NCI-H187 (cell line): Measurements from ENCODE around the gene MTAP.

Source experiments
- DNase-seq, 2 experiments: peaks; one replicate each; lab custom pipeline; 2025; lab: John Stamatoyannopoulos, UW

Gene MTAP

DNA sequence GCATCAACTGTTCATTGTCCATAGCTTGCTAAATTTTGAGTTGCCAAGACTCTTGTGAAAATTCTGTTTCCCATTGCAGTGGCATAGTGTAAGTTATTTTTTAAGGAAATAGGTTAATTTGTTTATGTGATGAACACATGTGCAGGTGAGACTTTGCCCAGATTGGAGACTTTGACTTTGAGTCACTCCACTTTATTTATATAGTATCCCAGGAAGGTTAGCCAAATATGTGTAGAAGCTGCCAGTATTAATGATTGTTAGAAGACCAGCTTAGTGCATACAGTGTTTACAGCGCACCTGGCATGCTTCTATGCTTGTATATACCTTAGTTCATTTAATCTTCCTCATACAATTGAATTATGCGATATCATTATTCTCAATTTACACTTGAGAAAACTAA lies 51.0 kb downstream of the MTAP start:
- DNase-seq: no peak

GRCh38 chr9:21854119-21854518 lies 51.7 kb downstream of the MTAP start:
- no peak for DNase-seq

DNA sequence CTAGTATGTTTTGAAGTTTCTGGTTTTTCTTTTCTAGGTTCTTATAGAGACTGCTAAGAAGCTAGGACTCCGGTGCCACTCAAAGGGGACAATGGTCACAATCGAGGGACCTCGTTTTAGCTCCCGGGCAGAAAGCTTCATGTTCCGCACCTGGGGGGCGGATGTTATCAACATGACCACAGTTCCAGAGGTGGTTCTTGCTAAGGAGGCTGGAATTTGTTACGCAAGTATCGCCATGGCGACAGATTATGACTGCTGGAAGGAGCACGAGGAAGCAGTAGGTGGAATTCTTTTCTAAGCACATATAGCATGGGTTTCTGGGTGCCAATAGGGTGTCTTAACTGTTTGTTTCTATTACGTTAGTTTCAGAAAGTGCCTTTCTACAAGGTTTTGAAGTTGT lies 52.2 kb downstream of the MTAP start:
- DNase-seq: no peak

DNA sequence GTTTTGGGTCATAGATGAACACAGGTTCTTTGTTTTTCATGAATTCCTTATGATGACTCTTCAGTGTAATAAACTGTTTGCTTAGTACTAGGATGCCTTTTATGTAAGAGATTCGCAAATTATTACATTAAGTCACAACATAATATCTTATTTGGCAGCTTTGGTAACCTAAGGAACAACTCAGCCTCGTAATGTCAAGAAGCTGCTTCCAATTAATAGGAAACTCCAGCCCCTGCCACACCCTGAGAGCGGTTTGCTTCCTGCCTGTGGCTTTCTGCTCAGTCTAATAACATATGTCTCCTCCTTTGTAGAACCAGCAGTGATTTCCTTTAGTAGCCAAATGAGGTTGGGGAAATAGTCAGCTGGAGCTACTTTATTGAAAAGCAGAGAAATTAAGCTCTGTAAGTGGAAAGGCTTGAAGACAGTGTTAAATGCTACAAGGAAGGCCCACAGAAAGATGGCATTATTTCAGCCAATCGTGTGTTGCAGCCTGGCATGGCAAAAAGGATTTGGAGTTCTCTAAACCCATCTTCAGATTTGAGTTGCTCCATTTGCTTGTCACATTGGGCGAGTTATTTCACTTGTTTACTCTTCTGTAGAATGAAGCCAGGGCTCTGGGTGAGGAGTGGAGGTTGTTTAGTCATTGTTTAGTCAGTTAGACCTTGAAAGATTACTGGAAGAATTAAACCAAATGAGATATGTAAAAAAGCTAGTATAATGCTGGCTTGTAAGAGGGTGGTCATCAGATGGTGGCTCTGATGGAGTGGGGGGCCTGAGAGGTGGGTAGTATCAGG lies 54.1 kb downstream of the MTAP start:
- DNase-seq: no peak

DNA sequence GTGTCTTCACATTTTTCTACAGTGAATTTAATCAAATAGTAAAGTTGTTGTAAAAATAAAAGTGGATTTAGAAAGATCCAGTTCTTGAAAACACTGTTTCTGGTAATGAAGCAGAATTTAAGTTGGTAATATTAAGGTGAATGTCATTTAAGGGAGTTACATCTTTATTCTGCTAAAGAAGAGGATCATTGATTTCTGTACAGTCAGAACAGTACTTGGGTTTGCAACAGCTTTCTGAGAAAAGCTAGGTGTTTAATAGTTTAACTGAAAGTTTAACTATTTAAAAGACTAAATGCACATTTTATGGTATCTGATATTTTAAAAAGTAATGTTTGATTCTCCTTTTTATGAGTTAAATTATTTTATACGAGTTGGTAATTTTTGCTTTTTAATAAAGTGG lies 60.4 kb downstream of the MTAP start:
- DNase-seq: no peak

GRCh38 chr9:21864505-21864904 lies 62.1 kb downstream of the MTAP start:
- no peak for DNase-seq

- DNase-seq: no peak
Measured at GRCh38 chr9:21866302-21866701, 63.9 kb downstream of the MTAP start.

- no peak for DNase-seq
Measured at GRCh38 chr9:21871256-21871975, 69.0 kb downstream of the MTAP start.

- DNase-seq: no peak
Measured at GRCh38 chr9:21872696-21873095, 70.3 kb downstream of the MTAP start.

DNA sequence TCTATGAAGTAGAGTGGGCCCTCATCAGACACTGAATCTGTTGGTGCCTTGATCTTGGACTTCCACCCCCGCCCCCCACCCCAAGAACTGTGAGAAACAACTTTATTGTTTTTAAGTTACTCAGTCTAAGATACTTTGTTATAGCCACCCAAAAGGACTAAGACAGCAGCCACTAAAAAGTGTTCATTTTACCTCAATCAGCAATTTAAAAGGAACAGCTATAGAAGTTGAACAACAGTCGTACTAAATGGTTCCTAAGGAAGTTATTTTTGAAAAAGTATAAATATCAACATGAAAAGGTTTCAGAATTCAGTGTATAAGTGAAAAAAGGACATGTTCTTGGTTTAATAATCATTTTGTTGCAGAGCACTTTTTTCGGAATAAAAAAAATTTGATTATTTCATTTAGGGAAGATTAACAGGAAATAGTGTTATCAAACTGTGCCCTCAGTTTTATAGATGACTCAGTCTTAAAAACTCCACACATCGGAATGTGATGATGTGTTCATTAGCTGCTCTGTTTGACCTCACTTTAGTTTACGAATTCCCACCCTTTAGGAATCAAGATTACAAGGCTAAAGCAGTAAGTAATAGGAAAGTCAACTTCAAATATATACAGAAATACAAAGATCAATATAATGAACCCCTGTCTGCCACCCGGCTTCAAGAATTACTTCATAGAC lies 71.2 kb downstream of the MTAP start:
- no peak for DNase-seq

DNA sequence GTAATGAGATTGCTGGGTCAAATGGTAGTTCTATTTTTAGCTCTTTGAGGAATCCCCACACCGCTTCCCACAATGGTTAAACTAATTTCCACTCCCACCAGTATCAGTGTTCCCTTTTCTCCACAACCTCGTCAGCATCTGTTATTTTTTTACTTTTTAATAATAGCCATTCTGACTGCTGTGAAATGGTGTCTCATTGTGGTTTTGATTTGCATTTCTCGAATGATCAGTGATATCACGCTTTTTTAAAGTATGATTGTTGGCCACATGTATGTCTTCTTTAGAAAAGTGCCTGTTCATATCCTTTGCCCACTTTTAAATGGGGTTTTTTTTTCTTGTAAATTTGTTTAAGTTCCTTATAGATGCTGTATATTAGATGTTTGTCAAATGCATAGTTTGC lies 73.5 kb downstream of the MTAP start:
- DNase-seq: no peak

- DNase-seq: no peak
Measured at GRCh38 chr9:21883642-21884041, 81.2 kb downstream of the MTAP start.

DNA sequence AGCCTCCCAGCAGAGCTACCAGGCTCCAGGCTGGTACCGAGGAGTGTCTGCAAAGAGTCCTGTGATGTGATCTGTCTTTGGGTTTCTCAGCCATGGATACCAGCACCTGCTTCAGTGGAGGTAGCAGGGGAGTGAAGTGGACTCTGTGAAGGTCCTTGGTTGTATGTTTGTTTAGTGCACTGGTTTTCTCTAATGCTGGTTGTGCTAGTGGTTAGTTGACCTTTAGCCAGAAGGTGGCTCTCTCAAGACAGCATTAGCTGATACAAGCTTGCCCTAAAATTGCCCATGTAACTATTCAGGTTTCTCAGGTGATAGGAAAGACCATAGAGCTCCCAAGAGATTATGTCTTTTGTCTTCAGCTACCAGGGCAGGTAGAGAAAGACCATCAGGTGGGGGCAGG lies 87.2 kb downstream of the MTAP start:
- no peak for DNase-seq

GRCh38 chr9:21890696-21891095 lies 88.3 kb downstream of the MTAP start:
- DNase-seq: no peak

GRCh38 chr9:21901546-21901945 lies 99.1 kb downstream of the MTAP start:
- no peak for DNase-seq

GRCh38 chr9:21902136-21902535 lies 99.7 kb downstream of the MTAP start:
- no peak for DNase-seq

DNA sequence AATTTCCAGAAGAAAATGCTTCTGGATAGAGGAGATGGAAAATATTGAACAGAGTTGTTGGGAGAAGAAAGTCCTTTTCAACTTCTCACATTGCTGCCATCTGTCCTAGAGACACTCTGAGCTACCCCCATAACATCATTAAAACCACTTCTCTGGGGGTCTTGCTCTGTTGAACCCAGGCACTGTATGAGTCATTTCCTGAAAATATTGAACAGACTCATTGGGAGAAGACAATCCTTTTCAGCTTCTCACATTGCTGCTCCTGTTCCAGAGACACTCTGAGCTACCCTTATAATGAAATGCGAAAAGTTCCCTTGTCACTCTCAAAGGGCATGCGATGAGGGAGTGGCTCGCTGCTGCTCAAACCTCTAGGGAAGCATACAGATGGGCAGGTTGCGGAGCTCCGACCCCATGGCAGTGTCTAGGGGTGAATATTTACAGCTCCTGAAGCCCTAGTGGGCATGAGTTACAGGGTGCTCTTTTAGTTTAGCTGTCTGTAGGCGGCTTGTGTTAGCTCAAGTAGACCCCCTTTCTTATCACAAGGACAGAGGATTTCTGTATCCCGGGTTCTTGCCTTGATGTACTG lies 101.0 kb downstream of the MTAP start:
- no peak for DNase-seq

- no peak for DNase-seq
Measured at GRCh38 chr9:21904371-21904770, 101.9 kb downstream of the MTAP start.

DNA sequence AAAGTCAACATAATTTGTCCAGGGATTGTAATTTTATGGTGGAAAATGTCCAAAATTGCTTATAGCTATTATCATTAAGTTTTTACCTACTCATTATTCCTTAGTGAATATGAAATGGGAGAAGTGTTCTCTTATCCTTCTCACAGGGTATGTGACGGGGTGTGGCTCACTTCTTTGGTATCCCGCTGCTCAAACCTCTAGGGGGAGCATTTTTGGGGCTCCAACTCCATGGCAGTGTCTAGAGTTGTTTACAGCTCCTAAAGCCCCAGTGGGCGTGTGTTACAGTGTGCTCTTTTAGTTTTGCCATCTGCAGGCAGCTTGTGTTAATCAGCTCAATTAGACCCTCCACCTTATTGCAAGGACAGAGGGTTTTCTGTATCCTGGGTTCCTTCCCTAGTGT lies 102.3 kb downstream of the MTAP start:
- no peak for DNase-seq

DNA sequence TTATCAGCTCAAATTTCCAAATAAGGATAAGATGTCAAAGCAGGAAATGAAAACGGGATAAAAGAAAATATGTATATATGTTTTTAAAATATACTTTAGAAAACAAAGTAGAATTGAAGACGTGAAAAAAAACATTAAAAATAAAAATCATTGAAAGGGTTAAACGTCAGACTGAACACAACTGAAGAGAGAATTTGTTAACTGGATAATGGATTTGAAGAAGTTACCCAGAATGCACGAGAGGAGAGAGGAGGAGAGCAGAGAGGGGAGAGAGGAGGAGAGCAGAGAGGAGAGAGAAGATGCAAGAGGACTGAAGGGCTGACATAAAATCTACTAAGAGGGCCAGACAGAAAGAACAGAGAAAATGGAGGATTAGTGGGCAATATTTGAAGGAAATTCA lies 103.8 kb downstream of the MTAP start:
- no peak for DNase-seq

DNA sequence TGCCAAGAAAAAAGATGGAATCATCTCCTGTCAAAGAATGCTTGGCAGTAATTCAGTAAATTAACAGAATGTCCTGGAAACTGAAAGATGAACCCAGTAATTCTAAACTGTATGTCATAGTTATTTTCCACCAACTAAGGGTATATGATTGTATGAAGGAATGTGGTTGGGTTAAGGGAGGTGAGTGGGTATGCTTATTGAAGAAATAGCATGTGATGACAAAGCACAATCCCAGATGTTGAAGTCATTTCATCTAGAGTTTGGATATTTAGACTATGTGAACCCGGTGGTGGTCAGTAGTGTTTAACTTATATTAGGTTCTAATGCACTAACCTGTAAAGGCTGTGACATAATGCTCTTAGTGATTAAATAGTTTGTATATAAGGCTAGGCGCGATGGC lies 104.4 kb downstream of the MTAP start:
- DNase-seq: no peak
